ENCODE data around the gene ZNF429.

DNA sequence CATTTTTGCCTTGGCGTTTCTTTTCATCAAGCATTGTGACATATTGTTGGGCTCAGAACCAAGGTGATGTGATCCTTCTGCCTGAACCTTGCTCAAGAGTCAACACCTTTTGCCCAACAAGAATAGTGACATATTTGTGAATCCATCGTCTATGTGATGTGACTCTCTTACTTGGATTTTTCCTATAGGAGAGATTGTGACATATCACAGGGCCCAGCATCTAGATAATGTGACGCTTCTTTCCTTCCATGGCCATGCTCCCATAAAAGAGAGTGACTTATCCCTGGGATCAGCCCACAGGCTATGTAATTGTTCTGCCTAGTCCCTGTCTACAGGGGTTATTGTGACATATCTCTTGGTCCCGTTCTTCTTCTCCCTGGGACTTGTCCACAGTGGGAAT lies 8.5 kb upstream of the ZNF429 start:
- TF ChIP-seq, protein P1, sequence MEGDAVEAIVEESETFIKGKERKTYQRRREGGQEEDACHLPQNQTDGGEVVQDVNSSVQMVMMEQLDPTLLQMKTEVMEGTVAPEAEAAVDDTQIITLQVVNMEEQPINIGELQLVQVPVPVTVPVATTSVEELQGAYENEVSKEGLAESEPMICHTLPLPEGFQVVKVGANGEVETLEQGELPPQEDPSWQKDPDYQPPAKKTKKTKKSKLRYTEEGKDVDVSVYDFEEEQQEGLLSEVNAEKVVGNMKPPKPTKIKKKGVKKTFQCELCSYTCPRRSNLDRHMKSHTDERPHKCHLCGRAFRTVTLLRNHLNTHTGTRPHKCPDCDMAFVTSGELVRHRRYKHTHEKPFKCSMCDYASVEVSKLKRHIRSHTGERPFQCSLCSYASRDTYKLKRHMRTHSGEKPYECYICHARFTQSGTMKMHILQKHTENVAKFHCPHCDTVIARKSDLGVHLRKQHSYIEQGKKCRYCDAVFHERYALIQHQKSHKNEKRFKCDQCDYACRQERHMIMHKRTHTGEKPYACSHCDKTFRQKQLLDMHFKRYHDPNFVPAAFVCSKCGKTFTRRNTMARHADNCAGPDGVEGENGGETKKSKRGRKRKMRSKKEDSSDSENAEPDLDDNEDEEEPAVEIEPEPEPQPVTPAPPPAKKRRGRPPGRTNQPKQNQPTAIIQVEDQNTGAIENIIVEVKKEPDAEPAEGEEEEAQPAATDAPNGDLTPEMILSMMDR (IDR thresholded peaks at IDR 0.05) = no peak
- TF ChIP-seq EP300 (IDR thresholded peaks at IDR 0.05) = no peak
